HepG2 (cell line): ENCODE measurements around the gene CDH12. TPM values are rescaled to one million over a fixed set of nuclear protein-coding genes. Genes with fewer than 3 reads are reported as not detected.

Source experiments
- ATAC-seq: fragments of 200-7000 bp; cut with Tn5 transposase; 3 replicates; pipeline ENCODE4 v1.9.1; 2020; ENCODE audit warnings: mild to moderate bottlenecking, moderate library complexity
- BruUV-seq: library from RNA; stranded (reverse); fragments of 400-500 nt; replicated peaks from 2 replicates; lab custom pipeline; 2021; lab: Mats Ljungman, UMichigan
- CTCF ChIA-PET: fragments of 300-600 bp; formaldehyde crosslinking; extraction: SDS; loops from one replicate; lab custom pipeline; 2021; ENCODE audit warnings: low total read pairs, inconsistent platforms, low intra/inter-chr PET ratio; lab: Yijun Ruan, JAX
- POLR2A ChIA-PET: fragments of 350-600 bp; sonication (Branson Sonifier 250); formaldehyde crosslinking; loops from one replicate; lab custom pipeline; 2020; ENCODE audit warnings: antibody characterized with exemption, inconsistent platforms; lab: Yijun Ruan, JAX
- DNase-seq: peaks from one replicate; pipeline ENCODE4 v3.0.0-alpha.2; 2015; ENCODE audit warnings: low spot score
- FAIRE-seq: peaks from 3 replicates; lab custom pipeline; 2011; peaks lifted over from hg19 to GRCh38; lab: Jason Lieb, UNC
- H2AFZ ChIP-seq: one replicate; pipeline ENCODE4 v1.6.1; 2011; ENCODE audit warnings: low read length, inconsistent platforms
- H3K27ac ChIP-seq: fragments of 300-600 bp; 3 replicates; pipeline ENCODE4 v1.8.0; 2011; ENCODE audit warnings: mixed run types, mild to moderate bottlenecking, mixed read lengths, low read length, inconsistent platforms; ENCODE audit not compliant: insufficient read depth; ENCODE audit errors: extremely low read length
- H3K27me3 ChIP-seq, 2 experiments: fragments of 200-600 bp in 1 of 2; 2 replicates in 1 of 2; 3 replicates in 1 of 2; pipeline versions ENCODE4 v1.6.0 to v1.8.0; 2011; ENCODE audit warnings: low read length in 2 of 2, mild to moderate bottlenecking in 2 of 2, moderate library complexity in 2 of 2, inconsistent platforms in 1 of 2; ENCODE audit not compliant: insufficient read depth in 2 of 2, control insufficient read depth in 1 of 2
- H3K36me3 ChIP-seq, 2 experiments: fragments of 200-600 bp in 1 of 2; replicated peaks in 1 of 2; 2 replicates in 1 of 2; 3 replicates in 1 of 2; pipeline versions ENCODE4 v1.5.1 to v1.8.0; 2011; ENCODE audit warnings: low read length in 2 of 2, inconsistent platforms in 1 of 2; ENCODE audit not compliant: insufficient read depth in 2 of 2, control insufficient read depth in 1 of 2
- H3K4me1 ChIP-seq: 2 replicates; pipeline ENCODE4 v1.5.1; 2012; ENCODE audit warnings: low read length, inconsistent platforms; ENCODE audit not compliant: insufficient read depth
- H3K4me2 ChIP-seq: 2 replicates; pipeline ENCODE4 v1.6.0; 2011; ENCODE audit warnings: low read depth, low read length, inconsistent platforms
- H3K4me3 ChIP-seq, 3 experiments: fragments of 200-600 bp in 1 of 3; sonication (generic), shearing (Covaris generic) in 1 of 3; replicated peaks in 1 of 3; 2 replicates each; pipeline ENCODE4 v1.5.1; 2011 to 2016; ENCODE audit warnings: low read length in 3 of 3, inconsistent platforms in 2 of 3, low read depth in 2 of 3, mild to moderate bottlenecking in 2 of 3, control low read depth in 1 of 3, mixed read lengths in 1 of 3; ENCODE audit not compliant: insufficient read depth in 1 of 3
- H3K79me2 ChIP-seq: one replicate; pipeline ENCODE4 v1.6.1; 2011; ENCODE audit warnings: low read length, inconsistent platforms; ENCODE audit not compliant: insufficient read depth
- H3K9ac ChIP-seq: 2 replicates; pipeline ENCODE4 v1.6.0; 2011; ENCODE audit warnings: mild to moderate bottlenecking, low read depth, low read length, inconsistent platforms; ENCODE audit not compliant: insufficient read depth
- H3K9me3 ChIP-seq: 2 replicates; pipeline ENCODE4 v1.5.1; 2012; ENCODE audit warnings: mild to moderate bottlenecking, low read length
- H4K20me1 ChIP-seq: 2 replicates; pipeline ENCODE4 v1.6.0; 2011; ENCODE audit warnings: inconsistent platforms, mild to moderate bottlenecking, low read length, moderate library complexity; ENCODE audit not compliant: insufficient read depth
- WGBS: methylation state at CpG from one replicate; pipeline ENCODE4 v1.1.6; 2017; ENCODE audit warnings: low lambda C conversion rate; 5-methylcytosine and 5-hydroxymethylcytosine counted together
- in situ Hi-C: cut with HindIII; loops from 2 replicates; pipeline ENCODE4 v1.10.0; 2017; ENCODE audit warnings: low pct_unique_long_range_greater_than_20kb; ENCODE audit not compliant: extremely low pct_ligation_motif_present
- intact Hi-C: fragments of 100-400 bp; cut with micrococcal nuclease; formaldehyde crosslinking; loops from one replicate; pipeline ENCODE4 v1.10.0; 2022; ENCODE audit not compliant: unreplicated experiment
- polyA plus RNA-seq, 8 experiments: library from polyadenylated mRNA; depleted of rRNA in 3 of 8; stranded (reverse) in 7 of 8; unstranded in 1 of 8; fragments of >200 nt; fragmentation: Illumina TruSeq in 4 of 8; extraction: Trizol in 4 of 8; gene quantifications; 2 replicates each; pipeline versions ENCODE4 v1.2.1 to v1.2.3, GENCODE V29; 2011 to 2016; ENCODE audit warnings: low read depth in 4 of 8, missing spikeins in 1 of 8, mixed read lengths in 1 of 8; ENCODE audit not compliant: insufficient read depth in 1 of 8
- total RNA-seq, 5 experiments: library from RNA; depleted of rRNA; stranded (reverse); fragments of >200 nt; fragmentation: Illumina TruSeq; extraction: Trizol; gene quantifications; 2 replicates each; pipeline ENCODE4 v1.2.3, GENCODE V29; 2016; ENCODE audit warnings: low read depth in 1 of 5
- TF ChIP-seq, protein P1 (sequence below): sonication (generic); formaldehyde crosslinking; IDR thresholded peaks from 2 replicates; pipeline ENCODE4 v1.4.0; 2020; ENCODE audit warnings: missing genetic modification reagents, borderline replicate concordance
- TF ChIP-seq, protein P2 (sequence below): fragments of 450-650 bp; IDR thresholded peaks from 2 replicates; pipeline ENCODE4 v1.6.1; 2016

Gene CDH12
- total and polyA plus RNA-seq, 2 of the 13 experiments (the other 11 are each of a cell fraction or from before 2014, with no cell fraction given) = not detected

DNA sequence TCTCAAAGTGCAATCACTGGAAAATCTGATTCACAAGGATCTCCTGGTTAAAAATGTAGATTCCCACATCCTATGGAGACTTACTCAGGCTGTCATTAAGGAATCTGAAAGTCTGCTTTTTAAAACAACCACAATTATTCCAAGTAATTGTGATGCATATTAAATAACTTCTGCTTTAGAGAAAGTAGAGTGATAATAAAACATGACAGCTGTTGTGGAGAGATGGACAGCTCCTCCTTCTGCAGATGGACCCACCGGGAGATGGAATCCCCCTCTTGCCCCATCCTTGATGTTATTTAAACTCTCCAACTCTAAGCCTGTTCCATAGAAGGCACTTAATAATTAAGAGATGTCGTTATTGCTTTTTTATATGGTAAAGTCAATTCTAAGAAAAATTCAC is 802.2 kb downstream of the CDH12 start:
- intact Hi-C loops = no loop called here
- Histone ChIP-seq H3K9ac (no peak overlapping the region), H3K36me3 (no peaks in the 10 kb centered on the region), H3K9me3 (no peaks in the 10 kb centered on the region), H3K4me1 (no peaks in the 10 kb centered on the region), H3K4me3 (no peak overlapping the region), H4K20me1 (no peaks in the 10 kb centered on the region)
- POLR2A ChIA-PET = no interaction called here
- FAIRE-seq (no peak), DNase-seq (no peak)
- TF ChIP-seq, protein P1, sequence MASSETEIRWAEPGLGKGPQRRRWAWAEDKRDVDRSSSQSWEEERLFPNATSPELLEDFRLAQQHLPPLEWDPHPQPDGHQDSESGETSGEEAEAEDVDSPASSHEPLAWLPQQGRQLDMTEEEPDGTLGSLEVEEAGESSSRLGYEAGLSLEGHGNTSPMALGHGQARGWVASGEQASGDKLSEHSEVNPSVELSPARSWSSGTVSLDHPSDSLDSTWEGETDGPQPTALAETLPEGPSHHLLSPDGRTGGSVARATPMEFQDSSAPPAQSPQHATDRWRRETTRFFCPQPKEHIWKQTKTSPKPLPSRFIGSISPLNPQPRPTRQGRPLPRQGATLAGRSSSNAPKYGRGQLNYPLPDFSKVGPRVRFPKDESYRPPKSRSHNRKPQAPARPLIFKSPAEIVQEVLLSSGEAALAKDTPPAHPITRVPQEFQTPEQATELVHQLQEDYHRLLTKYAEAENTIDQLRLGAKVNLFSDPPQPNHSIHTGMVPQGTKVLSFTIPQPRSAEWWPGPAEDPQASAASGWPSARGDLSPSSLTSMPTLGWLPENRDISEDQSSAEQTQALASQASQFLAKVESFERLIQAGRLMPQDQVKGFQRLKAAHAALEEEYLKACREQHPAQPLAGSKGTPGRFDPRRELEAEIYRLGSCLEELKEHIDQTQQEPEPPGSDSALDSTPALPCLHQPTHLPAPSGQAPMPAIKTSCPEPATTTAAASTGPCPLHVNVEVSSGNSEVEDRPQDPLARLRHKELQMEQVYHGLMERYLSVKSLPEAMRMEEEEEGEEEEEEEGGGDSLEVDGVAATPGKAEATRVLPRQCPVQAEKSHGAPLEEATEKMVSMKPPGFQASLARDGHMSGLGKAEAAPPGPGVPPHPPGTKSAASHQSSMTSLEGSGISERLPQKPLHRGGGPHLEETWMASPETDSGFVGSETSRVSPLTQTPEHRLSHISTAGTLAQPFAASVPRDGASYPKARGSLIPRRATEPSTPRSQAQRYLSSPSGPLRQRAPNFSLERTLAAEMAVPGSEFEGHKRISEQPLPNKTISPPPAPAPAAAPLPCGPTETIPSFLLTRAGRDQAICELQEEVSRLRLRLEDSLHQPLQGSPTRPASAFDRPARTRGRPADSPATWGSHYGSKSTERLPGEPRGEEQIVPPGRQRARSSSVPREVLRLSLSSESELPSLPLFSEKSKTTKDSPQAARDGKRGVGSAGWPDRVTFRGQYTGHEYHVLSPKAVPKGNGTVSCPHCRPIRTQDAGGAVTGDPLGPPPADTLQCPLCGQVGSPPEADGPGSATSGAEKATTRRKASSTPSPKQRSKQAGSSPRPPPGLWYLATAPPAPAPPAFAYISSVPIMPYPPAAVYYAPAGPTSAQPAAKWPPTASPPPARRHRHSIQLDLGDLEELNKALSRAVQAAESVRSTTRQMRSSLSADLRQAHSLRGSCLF (CRISPR knock-in tag) = no peak
- TF ChIP-seq, protein P2, sequence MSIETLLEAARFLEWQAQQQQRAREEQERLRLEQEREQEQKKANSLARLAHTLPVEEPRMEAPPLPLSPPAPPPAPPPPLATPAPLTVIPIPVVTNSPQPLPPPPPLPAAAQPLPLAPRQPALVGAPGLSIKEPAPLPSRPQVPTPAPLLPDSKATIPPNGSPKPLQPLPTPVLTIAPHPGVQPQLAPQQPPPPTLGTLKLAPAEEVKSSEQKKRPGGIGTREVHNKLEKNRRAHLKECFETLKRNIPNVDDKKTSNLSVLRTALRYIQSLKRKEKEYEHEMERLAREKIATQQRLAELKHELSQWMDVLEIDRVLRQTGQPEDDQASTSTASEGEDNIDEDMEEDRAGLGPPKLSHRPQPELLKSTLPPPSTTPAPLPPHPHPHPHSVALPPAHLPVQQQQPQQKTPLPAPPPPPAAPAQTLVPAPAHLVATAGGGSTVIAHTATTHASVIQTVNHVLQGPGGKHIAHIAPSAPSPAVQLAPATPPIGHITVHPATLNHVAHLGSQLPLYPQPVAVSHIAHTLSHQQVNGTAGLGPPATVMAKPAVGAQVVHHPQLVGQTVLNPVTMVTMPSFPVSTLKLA = no peak
- TF ChIP-seq, all 625 proteins: peak for 0
- H3K27me3 ChIP-seq = no peaks in the 10 kb centered on the region
- H2AFZ ChIP-seq = no peak overlapping the region
- CTCF ChIA-PET = no interaction called here
- H3K27ac ChIP-seq = no peak overlapping the region
- 2% methylated on average over 2 of the region's 2 CpGs for WGBS
- in situ Hi-C loops = no loop called here
- H3K4me2 ChIP-seq = no peak overlapping the region
- no peak for ATAC-seq
- no TSS peak for BruUV-seq
- no peaks in the 10 kb centered on the region for H3K79me2 ChIP-seq
